ENCODE measurements around the gene SLC5A4.
"Not testable (repeated sequence)": the region's sequence is repeated elsewhere in the genome, so short reads cannot be mapped to it uniquely, and the experiment has no call there.

The SLC5A4 gene

GRCh38 chr22:32255217-32255616, at the start of gene SLC5A4:
Gene SLC5A4, minus strand, starts transcription at chr22:32255347. Its CDS starts 18 bp downstream, at chr22:32255329.
- no peak for DNase-seq (ENCODE audit: low read depth in 1 of 2, low spot score in 1 of 2)

DNA sequence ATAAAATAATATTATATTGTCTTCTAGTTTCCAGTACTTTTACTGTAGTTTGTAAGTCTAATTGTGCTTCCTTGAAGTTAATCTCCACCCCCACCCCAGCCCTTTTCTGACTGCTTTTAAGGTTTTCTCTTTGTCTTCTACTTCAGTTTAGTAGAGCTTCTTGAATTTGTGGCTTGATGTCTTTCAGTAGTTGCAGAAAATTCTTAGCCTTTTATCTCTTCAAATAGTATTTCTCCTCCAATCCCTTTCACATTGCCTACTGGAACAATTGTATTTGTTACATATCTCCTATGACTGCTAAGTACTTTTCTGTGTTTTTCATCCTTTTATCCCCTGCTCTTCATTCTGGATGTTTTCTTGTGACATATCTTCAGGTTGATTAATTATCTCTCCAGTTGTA, 38.8 kb upstream of the SLC5A4 start:
- DNase-seq (ENCODE audit: low read depth in 1 of 2, low spot score in 1 of 2) = not testable (repeated sequence)

DNA sequence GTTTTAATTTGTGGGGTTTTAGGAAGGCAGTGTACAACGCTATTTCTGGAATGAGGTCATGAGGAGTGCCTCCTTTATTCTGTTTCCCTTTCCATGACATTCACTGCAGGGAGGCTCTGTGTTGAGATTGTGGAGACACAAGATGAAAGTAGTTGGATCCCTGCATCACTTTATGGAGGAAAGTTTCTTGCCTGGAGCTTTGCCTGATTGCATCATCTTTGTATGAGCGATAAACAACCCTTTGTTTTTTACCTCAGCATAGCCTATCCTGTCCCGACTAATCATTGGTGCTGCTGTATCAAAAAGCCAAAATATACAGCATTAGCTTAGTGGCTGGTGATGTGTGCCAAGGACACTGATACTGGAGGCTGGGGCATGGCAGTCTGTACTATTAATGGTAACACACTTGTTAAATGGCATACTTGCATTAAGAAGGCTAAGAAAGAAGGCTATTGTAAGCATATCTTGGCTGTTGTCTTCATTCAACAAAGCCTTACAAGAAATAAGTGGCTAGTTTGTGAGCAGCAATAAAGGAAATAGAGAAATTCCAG, 31.2 kb upstream of the SLC5A4 start:
- no peak for DNase-seq (ENCODE audit: low read depth in 1 of 2, low spot score in 1 of 2)

GRCh38 chr22:32281072-32281471, 25.9 kb upstream of the SLC5A4 start:
- no peak for DNase-seq (ENCODE audit: low read depth in 1 of 2, low spot score in 1 of 2)

GRCh38 chr22:32275353-32275752, 20.2 kb upstream of the SLC5A4 start:
- not testable (repeated sequence) for DNase-seq (ENCODE audit: low read depth in 1 of 2, low spot score in 1 of 2)

DNA sequence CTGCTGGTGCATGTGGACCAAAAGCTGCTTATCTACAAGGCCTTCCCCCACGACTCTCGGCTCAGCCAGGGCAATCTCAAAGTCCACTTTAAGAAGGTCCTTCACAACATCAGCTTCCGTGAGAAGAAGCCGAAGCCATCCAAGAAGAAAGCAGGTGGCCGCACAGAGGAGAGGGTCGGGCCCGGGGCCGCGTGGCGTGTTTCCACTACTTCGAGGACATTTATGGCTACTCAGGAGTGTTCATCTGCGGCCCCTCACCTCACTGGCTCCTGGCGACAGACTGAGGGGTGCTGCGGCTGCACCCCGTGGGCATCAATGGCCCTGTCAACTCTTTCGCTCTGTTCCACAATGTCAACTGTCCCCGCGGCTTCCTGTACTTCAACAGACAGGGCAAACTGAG, 16.2 kb upstream of the SLC5A4 start:
- DNase-seq (ENCODE audit: low read depth in 1 of 2, low spot score in 1 of 2) = no peak

- no peak for DNase-seq (ENCODE audit: low read depth in 1 of 2, low spot score in 1 of 2)
Measured at GRCh38 chr22:32270641-32271369, 15.7 kb upstream of the SLC5A4 start.

- no peak for DNase-seq (ENCODE audit: low read depth in 1 of 2, low spot score in 1 of 2)
Measured at GRCh38 chr22:32269316-32269715, 14.2 kb upstream of the SLC5A4 start.

DNA sequence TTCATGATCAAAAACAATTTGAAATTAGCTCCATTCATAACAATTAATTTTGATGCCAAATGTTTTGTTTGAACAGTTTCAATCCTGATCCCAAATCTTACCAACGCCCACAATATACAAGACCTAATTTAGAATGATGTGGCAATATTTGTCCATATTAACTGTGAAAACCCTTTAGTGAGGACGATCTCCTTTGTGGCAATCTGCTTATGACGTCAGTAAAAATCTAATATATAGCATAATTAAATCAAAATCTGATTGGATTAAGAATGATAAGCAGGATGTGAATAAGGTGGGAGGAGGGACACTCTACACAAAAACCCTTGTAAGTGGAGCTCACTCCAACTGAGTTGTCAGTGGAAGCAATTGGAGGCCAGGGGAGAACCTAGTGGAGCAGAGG, 11.9 kb upstream of the SLC5A4 start:
- DNase-seq (ENCODE audit: low read depth in 1 of 2, low spot score in 1 of 2) = no peak

DNA sequence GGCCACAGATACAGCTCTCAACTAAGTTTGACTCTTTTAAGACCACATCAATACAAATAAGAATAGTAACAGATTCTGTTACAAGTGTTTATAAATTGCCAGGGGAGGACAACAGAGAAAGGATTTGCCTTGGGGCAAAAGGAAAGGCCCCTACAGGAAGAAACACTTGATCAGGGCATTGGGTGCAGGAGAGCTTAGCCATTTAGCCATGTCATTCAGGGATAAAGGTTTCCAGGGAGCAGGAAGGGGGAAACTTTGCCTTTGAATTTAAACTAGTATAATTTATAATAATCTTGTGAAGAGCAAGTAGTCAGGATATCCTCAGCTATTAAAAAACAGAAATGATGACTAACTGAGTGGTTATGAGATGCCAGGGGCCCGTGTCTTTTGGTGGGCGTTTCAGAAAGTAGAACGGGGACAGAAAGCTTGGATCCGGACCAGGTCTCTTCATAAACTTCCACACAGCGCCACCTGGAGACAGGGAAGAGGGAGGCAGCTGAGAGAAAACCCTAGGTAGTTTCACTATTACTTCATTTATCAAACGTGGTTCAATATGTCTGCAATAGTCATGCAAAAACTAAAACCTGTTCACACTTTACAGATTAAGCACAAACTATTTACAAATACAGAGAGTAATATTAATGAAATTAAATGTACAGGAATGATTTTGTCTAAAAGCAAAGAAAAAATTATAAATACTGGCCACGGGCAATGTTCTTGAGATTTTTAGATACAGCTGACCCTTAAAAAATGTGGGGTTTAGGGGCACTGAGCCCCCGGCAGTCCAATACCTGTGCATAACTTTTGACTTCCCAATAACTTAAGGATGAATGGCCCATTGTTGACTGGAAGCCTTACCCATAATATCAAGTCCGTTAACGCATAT, 11.0 kb upstream of the SLC5A4 start:
- peak; percentile 38 to 74 for DNase-seq (ENCODE audit: low read depth in 1 of 2, low spot score in 1 of 2)

DNA sequence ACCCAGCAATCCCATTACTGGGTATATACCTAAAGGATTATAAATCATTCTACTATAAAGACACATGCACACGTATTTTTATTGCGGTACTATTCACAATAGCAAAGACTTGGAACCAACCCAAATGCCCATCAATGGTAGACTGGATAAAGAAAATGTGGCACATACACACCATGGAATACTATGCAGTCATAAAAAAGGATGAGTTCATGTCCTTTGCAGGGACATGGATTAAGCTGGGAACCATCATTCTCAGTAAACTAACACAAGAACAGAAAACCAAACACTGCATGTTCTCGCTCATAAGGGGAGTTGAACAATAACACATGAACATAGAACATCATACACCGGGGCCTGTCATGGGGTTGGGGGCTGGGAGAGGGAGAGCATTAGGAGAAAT, 8.5 kb upstream of the SLC5A4 start:
- not testable (repeated sequence) for DNase-seq (ENCODE audit: low read depth in 1 of 2, low spot score in 1 of 2)

DNA sequence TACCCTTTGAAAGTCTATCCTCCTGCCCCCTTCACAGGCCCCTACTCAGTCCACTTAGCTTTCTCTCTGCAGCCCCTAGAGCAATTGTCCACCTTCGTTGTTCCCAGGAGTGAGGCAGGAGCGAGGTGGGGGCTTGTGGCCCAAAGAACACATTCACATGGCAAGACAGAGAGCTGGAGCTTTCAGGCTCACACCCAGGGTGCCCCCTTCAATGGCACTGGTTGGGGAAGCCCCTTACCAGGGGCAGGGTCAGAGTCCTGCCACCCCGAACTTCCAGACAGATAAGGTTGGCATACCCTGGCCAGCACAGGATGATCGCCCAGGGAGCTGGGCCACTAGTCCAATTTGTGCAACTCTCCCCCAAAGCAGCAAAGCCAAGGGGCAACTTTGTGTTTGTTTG, 6.2 kb upstream of the SLC5A4 start:
- DNase-seq (ENCODE audit: low read depth in 1 of 2, low spot score in 1 of 2) = no peak

DNA sequence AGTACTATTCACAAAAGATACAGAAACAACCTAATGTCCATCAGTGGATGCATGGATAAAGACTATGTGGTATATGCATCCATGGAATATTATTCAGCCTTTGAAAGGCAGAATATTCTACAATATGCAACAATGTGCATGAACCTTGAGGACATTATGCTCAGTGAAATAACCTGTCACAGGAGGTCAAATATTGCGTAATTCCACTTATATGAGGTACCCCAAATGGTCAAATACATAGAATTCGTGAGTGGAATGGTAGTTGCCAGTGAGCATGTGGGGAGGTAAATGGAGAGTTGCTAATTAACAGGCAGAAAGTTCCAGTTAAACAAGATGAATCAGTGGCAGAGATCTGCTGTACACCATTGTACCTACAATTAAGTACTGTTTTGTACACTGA, 3.6 kb upstream of the SLC5A4 start:
- DNase-seq (ENCODE audit: low read depth in 1 of 2, low spot score in 1 of 2) = no peak

- DNase-seq (ENCODE audit: low read depth in 1 of 2, low spot score in 1 of 2) = no peak
Measured at GRCh38 chr22:32255726-32256125, 579 bp upstream of the SLC5A4 start.

DNA sequence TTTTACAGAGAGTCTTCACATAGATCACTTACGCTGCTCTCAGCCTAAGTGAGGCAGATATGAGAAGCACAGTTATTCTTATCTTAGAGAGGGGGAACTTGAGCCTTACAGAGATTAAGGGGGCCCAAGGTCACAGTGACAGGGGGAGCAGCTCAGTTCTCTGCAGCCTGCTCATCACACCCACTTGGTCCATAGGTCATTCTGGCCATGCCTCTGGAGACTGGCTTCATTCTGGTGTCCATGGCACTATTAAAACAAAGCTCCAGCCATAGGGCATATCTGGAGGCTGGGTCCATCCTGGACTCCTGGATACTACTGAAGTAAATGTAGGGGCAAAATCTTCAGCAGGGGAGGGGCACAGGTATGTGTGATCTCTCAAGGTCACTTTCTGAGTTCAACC, 5.9 kb downstream of the SLC5A4 start:
- DNase-seq (ENCODE audit: low read depth in 1 of 2, low spot score in 1 of 2) = no peak

- no peak for DNase-seq (ENCODE audit: low read depth in 1 of 2, low spot score in 1 of 2)
Measured at GRCh38 chr22:32248276-32248675, 6.9 kb downstream of the SLC5A4 start.

GRCh38 chr22:32246166-32246565, 9.0 kb downstream of the SLC5A4 start:
- no peak for DNase-seq (ENCODE audit: low read depth in 1 of 2, low spot score in 1 of 2)

DNA sequence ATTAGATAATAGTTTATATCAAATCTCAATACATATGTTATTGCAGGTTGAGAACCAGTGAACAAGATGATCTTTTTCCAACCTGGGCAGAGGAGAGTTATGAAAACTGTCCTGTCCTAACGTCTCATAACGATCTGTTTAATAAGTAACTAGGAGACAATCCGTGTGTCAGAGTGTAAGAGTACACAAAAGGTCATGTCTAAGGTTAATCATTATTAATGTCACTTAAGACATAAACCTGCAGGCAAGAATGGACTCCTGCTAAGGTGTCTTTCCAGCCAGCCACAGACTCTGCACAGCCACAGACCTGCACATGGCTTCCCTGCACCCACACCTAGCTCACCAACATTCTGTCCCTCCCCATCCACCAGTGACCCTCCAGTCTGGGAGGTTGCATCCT, 10.1 kb downstream of the SLC5A4 start:
- DNase-seq (ENCODE audit: low read depth in 1 of 2, low spot score in 1 of 2) = no peak

- no peak for DNase-seq (ENCODE audit: low read depth in 1 of 2, low spot score in 1 of 2)
Measured at GRCh38 chr22:32244547-32244946, 10.6 kb downstream of the SLC5A4 start.

GRCh38 chr22:32240461-32240860, 14.7 kb downstream of the SLC5A4 start:
- DNase-seq (ENCODE audit: low read depth in 1 of 2, low spot score in 1 of 2) = no peak

DNA sequence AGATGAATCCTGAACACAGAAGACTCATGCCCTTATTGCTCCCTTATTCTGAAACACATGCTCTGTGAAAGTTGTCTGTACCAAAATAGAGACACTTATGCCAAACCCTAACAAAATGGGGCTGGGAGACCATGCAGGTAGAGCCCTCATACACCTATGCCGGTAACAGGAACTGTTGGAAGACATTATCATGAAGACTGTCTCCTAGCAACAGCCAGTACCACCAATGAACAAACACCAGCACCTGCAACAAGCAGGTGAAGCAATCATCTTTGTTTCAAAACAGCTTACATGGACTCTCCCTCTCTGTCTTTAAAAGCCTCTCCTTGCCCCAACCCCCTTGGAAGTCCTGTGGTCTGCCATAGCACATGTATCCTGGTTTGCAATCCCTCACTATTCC, 17.2 kb downstream of the SLC5A4 start:
- no peak for DNase-seq (ENCODE audit: low read depth in 1 of 2, low spot score in 1 of 2)

- DNase-seq (ENCODE audit: low read depth in 1 of 2, low spot score in 1 of 2) = no peak
Measured at GRCh38 chr22:32236970-32237369, 18.2 kb downstream of the SLC5A4 start.

Measured in activated CD4-positive, alpha-beta T cell treated with anti-CD3 and anti-CD28 coated beads, Interleukin-2, amount 50 U/mL, for 24 hours (primary cell).